Esophagus squamous epithelium (tissue), 4 donors: ENCODE data around the gene GALNT4.

ENCODE experiments used
- CTCF ChIP-seq, 6 experiments: fragments of 450-650 bp in 4 of 6; fragments of 200-600 bp in 2 of 6; sonication (generic) in 2 of 6; IDR thresholded peaks; one replicate each; pipeline ENCODE4 v1.5.1; 2016 to 2019; ENCODE audit warnings: antibody characterized with exemption in 6 of 6, mild to moderate bottlenecking in 4 of 6, moderate library complexity in 4 of 6
- POLR2A ChIP-seq, 4 donors: fragments of 450-650 bp; IDR thresholded peaks; one replicate each; pipeline ENCODE4 v1.6.1; 2017; ENCODE audit warnings: antibody characterized with exemption in 4 of 4, mild to moderate bottlenecking in 4 of 4, moderate library complexity in 3 of 4

- TF ChIP-seq POLR2A (IDR thresholded peaks at IDR 0.05) (no peak), CTCF (IDR thresholded peaks at IDR 0.05) (no peak)
These were observed 35.2 kb upstream of the GALNT4 start for GRCh38 chr12:89559753-89560152.
